DMS53 (cell line): ENCODE results near the gene TTYH3.
A peak's percentile ranks its signal among the peaks of the same experiment; 100 is the strongest.
"Not testable (repeated sequence)": the region's sequence is repeated elsewhere in the genome, so short reads cannot be mapped to it uniquely, and the experiment has no call there.

Experiments
- DNase-seq: peaks from one replicate; lab custom pipeline; 2025; lab: John Stamatoyannopoulos, UW

TTYH3 gene

DNA sequence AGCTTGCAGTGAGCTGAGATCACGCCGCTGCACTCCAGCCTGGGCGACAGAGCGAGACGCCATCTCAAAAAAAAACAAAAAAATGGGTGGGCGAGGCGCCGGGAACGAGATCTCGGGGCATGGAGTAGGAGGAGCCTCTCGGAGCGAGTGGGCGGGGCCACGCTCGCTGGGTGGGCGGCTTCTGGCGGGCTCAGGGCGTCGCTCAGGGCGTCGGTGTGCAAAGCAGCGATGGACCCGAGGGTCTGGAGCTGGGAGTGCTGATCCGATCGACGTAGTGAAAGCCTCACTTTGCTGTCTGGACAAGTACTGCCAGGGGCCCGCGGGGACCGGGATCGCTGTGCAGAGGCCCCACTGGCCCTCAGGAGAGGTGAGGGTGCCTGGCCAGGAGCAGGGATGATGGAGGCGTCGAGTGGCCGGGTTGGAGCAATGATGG is 33.6 kb downstream of the TTYH3 start:
- no peak for DNase-seq

DNA sequence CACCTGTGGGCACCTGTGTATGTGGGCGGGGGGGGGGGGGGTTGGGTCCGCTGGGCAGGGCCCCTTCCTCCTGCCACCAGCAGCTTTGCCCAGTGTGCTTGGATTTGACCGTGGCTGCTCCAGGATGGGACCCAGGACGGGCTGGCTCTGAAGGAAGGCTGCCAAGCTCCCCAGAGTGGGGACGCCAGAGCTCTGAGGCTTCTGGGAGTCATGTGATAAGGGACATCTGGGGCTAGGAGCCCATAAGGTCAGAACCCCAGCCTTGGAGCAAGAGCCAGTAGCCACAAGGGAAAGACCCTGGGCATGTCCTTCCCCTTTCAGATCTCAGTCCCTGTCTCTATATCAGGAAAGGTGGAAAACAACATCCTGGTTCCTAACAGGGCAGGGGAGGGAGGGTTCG is 34.4 kb downstream of the TTYH3 start:
- no peak for DNase-seq

DNA sequence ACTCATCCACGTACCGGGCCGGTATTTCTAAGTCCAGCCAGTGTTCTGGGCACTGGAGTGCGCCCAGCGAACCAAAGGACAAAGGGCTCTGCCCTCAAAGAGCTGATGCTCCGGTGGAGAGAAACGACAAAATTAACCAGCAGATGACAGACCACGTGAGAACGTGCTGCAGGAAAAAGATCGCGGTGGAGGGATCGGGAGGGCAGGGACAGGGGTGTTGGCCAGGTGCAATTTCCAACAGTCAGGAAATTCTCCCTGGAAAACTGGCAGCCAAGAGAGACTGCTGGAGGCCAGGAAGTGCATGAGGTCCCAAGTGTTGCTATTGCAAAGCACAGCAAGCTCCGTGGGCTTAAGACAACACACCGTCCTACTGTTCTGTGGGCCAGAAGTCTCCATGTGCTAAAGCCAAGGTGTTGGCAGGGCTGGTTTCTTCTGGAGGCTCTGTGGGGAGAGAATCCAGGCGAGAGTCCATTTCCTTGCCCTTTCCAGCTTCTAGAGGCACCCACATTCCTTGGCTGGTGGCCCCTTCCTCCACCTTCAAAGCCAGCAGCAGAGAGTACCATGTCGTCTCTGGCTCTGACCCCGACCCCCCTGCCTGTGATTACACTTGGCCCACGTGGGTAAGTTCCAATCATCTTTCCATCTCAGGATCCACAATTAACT is 34.9 kb downstream of the TTYH3 start:
- DNase-seq = peak; percentile 34

DNA sequence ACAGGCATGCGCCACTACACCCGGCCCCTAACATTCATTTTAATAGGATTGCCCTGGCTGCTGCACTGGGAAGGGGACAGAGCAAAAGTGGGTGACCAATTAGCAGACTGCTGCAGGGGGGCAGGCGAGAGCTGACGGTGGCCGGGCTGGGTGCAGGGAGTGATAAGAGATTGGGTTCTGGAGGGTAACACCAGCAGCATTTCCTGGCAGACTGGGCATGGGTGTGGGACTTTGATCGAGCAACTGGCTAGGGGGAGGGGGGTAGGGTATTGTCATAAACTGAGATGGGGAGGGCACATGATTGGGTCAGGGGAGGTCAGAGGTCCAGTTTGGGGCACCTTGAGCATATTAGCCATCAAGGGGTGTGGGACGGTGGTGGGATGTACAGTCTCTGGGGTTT is 36.1 kb downstream of the TTYH3 start:
- no peak for DNase-seq

DNA sequence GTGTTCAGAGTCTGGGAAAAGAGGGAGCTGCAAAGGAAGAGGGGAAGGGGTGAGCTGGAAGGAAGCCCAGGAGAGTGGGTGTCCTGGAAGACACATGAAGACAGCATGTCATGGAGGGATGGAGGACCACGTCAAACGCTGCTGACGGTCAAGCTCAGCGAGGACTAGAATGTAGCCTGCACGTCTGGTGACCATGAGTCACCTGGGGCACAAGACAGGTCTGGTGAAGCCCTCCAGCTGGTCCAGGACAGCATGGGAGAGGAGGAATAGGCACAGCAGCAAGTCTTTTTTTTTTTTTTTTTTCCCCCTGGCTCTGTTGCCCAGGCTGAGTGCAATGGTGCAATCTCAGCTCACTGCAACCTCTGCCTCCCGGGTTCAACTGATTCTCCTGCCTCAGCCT is 36.6 kb downstream of the TTYH3 start:
- peak; percentile 63 for DNase-seq

DNA sequence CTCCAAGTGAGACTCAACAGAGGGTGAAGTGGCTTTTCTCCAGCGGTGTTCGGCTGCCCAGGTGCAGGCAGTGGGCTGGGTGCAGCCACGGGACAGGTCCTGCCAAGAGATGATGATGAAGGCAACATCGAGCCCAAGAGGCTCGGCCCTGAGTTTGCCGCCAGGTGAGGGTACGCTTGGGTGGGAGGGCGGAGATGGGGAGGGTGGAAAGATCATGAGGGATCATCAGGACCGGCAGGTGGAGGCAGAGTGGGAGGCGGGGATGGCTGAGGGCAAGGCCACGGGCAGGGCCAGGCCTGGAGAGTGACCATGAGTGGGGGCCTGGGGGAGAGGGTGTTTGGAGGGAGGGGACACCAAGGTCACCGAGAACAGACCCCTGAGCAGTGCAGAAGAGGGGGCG is 38.4 kb downstream of the TTYH3 start:
- no peak for DNase-seq

DNA sequence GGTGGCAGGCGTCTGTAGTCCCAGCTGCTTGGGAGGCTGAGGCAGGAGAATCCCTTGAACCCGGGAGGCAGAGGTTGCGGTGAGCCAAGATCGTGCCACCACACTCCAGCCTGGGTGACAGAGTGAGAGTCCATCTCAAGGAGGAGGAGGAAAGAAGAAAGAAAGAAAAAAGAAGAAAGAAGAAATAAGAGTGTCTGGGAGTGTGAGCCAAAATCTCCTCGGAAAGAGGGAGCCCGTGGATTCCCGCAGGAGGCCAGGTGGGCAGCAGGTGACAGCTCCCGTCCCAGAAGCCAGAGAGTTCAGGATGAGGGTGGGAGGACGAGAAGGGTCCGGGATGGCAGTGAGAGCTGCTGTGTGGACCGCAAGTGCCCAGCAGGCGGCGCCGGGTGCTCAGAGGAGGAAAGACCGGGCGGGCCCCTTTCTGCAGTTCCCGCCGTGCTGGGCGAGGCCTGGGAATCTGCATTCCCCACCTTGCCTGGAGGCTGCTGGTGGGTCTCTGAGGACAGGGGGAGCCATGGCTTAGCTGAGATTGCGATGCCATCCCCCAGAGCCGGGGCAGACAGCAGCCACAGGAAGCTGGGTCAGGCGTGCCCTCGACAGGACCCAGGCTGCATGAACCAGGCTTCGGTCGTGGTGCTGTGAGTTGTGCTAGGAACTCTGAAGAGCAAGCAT is 39.1 kb downstream of the TTYH3 start:
- peak; percentile 88 for DNase-seq

DNA sequence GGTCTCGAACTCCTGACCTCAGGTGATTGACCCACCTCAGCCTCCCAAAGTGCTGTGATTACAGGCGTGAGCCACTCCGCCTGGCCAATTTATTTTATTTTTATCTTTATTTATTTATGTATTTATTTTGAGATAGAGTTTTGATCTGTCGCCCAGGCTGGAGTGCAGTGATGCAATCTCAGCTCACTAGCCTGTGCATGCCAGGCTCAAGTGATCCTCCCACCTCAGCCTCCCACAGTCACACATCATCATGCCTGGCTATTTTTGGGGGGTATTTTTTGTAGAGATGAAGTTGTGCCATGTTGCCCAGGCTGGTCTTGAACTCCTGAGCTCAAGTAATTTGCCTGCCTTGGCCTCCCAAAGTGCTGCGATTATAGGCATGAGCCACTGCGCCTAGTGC is 41.4 kb downstream of the TTYH3 start:
- not testable (repeated sequence) for DNase-seq

DNA sequence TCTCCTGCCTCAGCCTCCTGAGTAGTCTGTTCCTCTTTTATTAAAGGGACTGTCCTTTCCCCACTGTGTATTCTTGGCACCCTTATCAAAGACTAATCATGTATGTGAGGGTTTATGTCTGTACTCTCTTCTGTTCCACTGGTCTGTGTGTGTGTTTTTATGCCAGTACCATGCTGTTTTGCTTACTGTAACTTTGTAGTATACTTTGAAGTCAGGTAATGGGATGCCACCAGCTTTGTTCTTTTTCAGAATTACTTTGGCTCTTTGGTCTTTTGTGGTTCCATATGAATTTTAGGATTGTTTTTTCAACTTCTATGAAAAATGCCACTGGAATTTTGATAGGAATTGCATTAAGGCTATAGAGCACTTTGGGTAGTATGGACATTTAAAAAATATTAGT is 42.1 kb downstream of the TTYH3 start:
- DNase-seq = no peak

DNA sequence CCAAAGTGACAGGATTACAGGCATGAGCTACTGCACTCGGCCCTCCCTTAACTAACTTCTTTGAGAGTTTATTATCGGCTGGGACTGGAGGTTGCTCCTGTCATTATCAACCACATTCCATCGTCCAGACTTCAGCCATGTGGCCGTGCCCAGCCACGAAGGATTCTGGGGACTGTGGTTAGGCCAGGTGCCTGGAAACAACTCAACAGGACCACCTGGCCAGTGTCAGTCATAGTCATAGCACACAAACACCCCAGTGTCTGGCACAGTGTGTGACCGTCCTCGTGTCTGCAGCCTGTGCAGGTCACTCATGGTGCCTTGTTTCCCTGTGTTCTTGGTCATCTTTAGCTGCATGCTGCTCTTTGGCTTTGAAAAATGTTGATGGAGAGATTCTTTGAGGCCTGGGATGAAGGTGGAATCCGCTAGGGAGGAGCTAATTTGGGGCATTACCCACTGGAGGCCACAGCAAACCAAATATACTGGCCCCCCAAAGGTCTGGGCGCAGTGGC is 43.5 kb downstream of the TTYH3 start:
- no peak for DNase-seq

DNA sequence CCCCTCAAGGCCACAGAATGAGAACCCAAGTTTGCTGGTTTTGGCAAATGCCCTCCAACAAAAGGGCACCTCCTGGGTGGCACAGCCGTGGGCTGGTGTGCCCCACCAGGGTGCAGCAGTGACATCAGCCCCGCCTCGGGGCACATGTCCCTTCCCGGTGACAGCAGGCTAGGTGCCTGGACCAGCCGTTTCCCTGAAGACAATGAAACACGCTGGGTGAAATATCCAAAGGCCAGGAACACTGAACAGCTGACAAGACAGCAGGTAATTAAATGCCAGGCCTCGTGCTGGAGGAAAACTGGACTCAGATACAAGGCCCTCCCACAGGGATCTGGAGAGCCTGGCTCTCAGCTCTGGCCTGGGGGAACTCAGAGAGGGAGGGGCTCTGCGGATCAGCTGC is 44.8 kb downstream of the TTYH3 start:
- DNase-seq = not testable (repeated sequence)

DNA sequence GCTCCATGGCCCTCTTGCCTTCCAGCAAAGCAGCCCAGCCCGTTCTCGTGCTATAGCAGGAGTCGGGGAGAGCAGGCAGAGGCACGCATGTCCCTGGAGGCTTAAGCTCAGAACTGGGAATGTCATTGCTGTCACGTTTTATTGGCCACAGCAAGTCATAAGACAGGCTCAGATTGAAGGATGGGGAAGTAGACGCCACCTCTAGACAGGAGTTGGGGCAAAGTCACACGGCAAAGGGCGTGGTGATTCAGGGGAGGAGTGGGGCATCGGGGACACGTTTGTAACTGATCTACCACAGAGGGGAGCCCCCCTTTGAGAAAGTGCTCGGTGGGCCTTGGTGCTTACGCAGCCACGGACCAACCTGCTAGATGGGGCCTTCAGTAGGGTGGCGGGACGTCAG is 46.7 kb downstream of the TTYH3 start:
- not testable (repeated sequence) for DNase-seq

DNA sequence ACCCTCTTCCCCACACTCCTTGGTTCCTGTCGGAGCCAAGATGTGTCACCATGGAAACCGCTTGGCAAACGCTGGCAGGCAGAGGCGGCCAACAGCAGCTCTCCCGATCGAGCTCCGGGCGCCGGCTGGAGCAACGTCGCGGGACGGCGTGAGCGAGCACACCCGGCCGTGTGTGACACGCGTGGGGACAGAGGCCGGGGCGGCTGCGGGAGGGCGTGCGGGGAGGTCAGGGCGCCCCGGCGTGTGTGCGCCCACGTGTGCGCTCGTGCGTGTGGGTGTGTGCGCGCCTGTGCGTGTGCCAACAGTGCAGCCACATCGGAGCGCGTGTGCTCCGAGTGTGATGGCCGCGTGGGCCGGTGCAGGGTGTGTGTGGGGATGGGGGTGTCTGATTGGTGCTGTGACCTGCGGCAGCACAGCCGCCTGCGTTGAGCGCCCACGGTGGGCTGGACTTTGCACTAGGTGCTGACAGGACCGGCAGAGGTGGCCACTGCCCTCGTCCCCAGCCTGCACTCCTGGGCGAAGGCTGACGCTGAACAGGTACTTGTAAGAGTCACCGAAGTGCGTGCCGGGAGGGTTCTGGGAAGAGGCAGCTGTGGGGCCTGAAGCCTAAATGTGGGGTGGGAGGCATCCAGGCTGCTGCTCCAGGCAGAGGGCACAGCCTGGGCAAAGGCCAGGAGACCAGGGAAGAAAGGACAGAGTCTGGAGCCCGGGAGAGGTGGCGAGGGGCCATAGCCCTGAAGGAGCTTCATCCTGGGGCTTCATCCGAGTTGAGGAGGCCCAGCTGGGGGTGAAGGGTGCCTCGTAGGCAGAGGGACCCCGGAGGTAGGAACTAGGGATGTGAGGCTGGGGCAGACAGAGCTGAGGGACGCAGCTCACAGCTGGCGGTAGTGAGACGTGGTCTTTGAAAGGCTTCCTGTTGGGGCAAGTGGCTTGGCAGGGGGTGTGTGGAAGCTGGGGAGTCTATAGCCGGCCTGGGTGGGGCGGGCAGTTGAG is 47.6 kb downstream of the TTYH3 start:
- DNase-seq = peak; percentile 41

DNA sequence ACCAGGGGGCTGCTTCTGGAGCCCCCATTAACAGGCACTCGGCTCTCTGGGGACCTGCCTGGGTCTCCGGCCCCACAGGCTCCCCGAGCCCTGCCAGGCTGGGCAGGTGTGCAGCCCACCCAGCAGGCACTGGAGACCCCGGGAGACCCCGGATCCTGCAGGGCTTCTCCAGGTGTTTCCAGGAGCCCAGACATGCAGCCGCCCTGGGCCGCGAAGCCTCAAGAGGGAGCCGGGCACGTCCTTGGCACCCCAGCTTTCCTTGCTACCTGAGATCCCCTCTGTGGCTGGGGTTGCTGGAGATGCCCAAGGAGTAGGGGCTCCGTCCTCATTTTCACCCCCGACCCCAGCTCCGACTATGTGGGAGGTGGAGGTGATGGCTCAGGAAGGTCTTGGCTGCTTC is 48.5 kb downstream of the TTYH3 start:
- peak; percentile 43 for DNase-seq

DNA sequence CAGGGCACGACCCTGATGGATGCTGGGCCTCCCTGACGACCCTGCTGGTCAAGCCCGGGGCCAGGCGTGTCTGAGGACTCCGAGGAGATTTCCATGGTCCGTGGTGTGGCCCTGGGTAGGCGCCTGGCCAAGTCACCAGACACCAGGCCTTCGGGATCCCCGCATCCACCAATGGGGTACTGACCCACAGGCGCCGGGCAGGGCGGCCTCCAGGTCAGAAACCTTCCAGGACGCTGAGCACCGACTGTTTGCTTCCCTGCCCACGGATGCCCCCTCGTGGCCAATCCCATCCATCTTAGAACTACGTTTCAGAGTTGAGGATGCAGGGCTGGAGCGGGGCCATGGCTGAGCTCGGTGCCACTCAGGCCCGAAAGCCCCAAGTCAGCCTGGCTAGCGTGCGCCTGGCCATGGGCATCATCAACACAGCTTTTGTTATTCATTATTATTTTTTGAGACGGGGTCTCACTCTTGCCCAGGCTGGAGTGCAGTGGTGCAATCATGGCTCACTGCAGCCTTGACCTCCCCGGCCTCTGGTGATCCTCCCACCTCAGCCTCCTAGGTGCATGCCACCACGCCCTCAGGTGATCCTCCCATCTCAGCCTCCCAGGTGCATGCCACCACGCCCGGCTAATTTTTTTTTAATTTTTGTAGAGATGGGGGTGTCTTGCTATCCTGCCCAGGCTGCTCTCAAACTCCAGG is 49.2 kb downstream of the TTYH3 start:
- DNase-seq = peak; percentile 89

DNA sequence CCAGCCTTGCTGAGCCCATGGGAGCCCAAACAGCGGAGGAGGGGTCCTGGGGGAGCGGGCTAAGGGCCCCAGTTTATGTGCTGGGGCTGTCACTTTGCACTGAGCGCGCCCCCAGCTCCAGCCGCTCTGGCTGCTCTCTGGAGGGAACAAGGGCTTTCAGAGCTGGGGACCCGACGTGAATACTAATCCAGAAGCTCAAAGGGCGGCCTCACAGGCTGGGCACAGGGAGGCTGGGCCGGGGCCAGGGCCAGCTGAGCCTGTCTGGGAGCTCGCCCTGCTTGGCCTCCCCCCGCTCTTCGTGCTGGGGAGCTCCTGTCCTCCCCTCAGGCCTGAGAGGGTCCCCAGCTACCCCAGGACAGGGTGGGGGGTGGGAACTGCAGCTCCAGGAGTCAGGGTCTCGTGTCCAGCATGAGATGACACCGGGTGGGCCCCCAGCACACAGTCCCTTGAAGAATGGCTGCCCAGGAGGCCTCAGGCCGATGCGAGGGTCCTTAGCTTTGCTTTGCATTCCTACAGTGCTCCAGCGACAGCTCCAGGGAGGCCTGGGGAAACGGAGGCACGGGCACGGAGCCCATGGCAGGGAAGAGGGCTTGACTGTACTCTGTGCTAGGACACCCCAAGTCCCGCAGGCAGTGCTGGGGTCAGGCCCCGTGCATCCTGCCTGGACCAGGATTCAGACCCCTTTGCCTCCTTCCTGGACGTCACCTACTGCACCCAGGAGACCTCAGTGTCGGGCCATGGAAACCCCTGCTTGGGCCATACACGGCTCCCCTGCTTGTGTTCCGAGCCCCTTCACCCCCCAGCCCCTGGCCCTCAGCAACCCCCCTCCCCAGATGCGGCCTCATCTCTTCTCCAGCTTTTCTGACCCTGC is 50.4 kb downstream of the TTYH3 start:
- DNase-seq = no peak

DNA sequence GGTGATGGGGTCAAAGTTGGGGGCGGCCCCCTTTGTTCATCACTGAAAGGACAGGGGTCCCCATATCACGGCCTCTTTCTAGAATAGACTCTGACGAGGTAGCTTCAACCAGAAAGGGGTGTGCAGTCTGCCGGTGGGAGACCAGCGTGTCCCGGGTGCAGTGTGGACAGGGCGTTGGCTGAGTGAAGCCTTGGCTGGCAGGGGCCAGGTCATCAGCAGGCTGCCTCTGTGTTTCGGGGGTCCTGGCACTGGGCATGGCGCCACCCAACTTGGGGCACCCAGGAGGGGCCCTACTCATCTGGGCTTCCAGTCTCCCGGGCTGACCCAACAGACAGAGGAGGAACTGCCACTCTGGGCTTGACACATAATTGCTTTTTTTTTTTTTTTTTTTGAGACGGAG is 52.7 kb downstream of the TTYH3 start:
- DNase-seq = no peak

DNA sequence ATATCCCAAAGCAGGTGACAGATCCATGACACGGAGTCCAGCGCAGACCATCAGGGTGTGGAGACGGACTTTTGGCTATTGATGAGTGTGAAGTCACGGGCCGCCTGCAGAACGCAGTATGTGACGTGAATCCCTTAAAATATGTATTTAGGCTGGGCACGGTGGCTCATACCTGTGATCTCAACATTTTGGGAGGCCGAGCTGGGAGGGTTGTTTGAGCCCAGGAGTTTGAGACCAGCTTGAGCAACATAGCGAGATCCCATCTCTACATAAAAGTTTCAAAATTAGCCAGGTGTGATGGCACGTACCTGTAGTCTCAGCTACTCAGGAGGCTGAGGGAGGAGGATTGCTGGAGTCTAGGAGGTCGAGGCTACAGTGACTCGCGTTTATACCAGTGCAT is 54.3 kb downstream of the TTYH3 start:
- DNase-seq = no peak

DNA sequence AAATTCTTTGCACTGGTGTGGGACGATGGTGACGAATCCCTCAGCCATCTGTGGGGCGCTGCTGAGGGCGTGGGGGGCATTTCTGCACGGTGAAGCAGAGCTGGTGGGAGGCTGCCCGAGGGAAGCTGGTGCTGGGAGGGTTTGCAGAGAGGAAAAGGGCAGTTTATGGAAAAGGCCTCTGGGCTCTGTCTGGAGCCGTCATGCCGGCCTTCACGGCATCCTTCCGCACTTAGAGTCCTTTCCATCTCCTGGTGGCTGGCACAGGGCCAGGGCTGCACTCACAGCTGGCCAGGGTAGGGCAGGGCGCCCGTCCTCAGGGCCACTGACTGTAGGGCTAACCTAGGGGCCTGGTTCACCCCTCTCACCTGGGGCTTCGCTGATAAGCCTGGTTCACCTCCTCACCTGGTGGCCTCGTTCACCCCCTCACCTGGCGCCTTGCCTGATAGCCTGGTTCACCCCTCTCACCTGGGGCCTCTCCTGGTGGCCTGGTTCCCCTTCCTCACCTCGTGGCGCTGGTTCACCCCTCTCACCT is 55.6 kb downstream of the TTYH3 start:
- DNase-seq = peak; percentile 90

DNA sequence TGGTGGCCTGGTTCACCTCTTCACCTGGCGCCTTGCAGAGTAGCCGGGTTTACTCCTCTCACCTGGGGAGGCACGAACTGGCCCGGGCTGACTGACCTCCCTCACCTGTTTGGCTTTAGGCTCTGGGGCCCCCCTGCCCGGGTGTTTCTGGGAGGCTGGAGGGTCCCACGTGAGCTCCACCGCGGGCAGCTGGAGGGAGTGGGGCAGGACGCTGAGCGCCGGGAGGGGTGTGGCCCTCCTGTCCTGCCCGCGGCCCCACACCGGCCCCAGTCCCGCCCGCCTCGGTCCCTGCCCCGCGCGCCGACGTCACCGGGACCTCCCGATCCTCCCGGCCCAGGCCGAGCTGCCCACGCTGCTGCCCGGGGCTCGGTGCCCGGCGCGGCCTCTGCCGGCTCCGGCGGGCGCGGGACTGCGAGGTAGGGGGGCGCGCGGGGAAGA is 56.1 kb downstream of the TTYH3 start, which contains the start of gene AMZ1:
Gene AMZ1 (plus strand): TSS at position 322 of the 438 bp plus-strand sequence. CDS start 12,250 bp downstream, outside the sequence.
- DNase-seq = peak; percentile 79
